ENCODE results near the gene DISC1.

DNA sequence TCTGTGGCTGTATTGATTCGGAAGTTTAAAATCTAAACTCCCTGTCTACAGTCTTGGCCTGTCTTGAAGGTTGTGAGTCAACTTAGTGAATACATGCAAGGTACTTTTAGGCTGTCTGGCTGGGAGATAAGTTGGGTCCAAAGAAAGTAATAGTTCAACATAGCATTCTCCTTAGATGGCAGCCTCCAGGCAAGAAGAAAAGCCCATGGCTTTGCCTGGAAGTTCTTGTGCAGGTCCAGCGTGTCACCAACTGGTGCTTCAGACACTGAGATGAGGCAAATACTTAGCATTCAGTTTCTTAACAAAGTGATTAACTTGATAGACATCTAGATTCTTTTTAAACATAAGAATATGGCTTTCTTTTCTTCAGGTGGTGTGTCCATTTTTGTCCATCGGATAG, 328.2 kb downstream of the DISC1 start:
- no peak for TF ChIP-seq CHD2 (IDR thresholded peaks at IDR 0.05; ENCODE audit: low read length, partially characterized antibody)
- TF ChIP-seq ELF1 (IDR thresholded peaks at IDR 0.05) = no peak
- TF ChIP-seq CTCF (IDR thresholded peaks at IDR 0.05) = no peak
- no peak for TF ChIP-seq NFIC (IDR thresholded peaks at IDR 0.05; ENCODE audit: borderline replicate concordance)
- no peak for TF ChIP-seq POLR2AphosphoS5 (IDR thresholded peaks at IDR 0.05; ENCODE audit: low read depth, low read length)
- no peak for TF ChIP-seq EP300 (IDR thresholded peaks at IDR 0.05; ENCODE audit: borderline replicate concordance in 1 of 2, low read depth in 1 of 2, low read length in 1 of 2)
- no peak for TF ChIP-seq RFX5 (IDR thresholded peaks at IDR 0.05; ENCODE audit: low read length)
- TF ChIP-seq YY1 (IDR thresholded peaks at IDR 0.05; ENCODE audit: low read depth) = no peak
- no peak for TF ChIP-seq GABPA (IDR thresholded peaks at IDR 0.05; ENCODE audit: low read depth)
- TF ChIP-seq, protein P1, sequence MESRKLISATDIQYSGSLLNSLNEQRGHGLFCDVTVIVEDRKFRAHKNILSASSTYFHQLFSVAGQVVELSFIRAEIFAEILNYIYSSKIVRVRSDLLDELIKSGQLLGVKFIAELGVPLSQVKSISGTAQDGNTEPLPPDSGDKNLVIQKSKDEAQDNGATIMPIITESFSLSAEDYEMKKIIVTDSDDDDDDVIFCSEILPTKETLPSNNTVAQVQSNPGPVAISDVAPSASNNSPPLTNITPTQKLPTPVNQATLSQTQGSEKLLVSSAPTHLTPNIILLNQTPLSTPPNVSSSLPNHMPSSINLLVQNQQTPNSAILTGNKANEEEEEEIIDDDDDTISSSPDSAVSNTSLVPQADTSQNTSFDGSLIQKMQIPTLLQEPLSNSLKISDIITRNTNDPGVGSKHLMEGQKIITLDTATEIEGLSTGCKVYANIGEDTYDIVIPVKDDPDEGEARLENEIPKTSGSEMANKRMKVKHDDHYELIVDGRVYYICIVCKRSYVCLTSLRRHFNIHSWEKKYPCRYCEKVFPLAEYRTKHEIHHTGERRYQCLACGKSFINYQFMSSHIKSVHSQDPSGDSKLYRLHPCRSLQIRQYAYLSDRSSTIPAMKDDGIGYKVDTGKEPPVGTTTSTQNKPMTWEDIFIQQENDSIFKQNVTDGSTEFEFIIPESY (IDR thresholded peaks at IDR 0.05; ENCODE audit: borderline replicate concordance, low read depth) = no peak
- TF ChIP-seq TAF1 (IDR thresholded peaks at IDR 0.05; ENCODE audit: borderline replicate concordance, low read depth, low read length) = no peak
- TF ChIP-seq MAX (IDR thresholded peaks at IDR 0.05; ENCODE audit: low read depth) = no peak
- no peak for TF ChIP-seq TCF12 (IDR thresholded peaks at IDR 0.05)
- no peak for TF ChIP-seq JUND (IDR thresholded peaks at IDR 0.05)

All from SK-N-SH (cell line).